AG09309 (cell line): Measurements from ENCODE around the gene LPCAT1.

Experiments
- DNase-seq: peaks from one replicate; pipeline ENCODE4 v3.0.0-alpha.2; 2010; ENCODE audit warnings: low read depth
- H3K4me3 ChIP-seq: 2 replicates; pipeline ENCODE4 v1.5.1; 2011; ENCODE audit warnings: mild to moderate bottlenecking, low read depth, low read length, moderate library complexity; ENCODE audit not compliant: control insufficient read depth
- TF ChIP-seq, protein P1 (sequence below): IDR thresholded peaks from 2 replicates; pipeline ENCODE4 v1.5.1; 2011; ENCODE audit warnings: mild to moderate bottlenecking, low read depth, low read length, inconsistent platforms; ENCODE audit not compliant: insufficient read depth, control insufficient read depth; ENCODE audit errors: missing control alignments

Gene LPCAT1

DNA sequence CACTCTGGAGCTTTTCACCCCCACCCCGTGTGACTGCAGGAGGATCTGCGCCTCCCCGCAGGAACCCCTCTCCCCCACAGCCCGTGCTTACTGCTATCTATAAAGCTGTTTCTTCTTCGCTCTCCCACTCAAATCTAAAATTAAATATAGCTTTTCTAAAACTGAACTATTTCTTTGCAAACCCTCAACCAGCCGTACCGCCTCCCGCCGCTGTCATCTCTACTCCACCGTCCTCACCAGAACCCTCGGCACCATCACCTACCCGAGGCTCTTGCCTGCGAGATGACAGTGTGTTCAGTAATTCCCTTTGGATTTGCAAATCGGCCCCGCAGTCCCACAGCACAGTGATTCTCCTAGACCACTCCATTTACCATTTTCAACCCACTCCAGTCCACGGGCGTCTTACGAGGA lies 13.6 kb downstream of the LPCAT1 start:
- no peak overlapping the region for H3K4me3 ChIP-seq
- TF ChIP-seq, protein P1, sequence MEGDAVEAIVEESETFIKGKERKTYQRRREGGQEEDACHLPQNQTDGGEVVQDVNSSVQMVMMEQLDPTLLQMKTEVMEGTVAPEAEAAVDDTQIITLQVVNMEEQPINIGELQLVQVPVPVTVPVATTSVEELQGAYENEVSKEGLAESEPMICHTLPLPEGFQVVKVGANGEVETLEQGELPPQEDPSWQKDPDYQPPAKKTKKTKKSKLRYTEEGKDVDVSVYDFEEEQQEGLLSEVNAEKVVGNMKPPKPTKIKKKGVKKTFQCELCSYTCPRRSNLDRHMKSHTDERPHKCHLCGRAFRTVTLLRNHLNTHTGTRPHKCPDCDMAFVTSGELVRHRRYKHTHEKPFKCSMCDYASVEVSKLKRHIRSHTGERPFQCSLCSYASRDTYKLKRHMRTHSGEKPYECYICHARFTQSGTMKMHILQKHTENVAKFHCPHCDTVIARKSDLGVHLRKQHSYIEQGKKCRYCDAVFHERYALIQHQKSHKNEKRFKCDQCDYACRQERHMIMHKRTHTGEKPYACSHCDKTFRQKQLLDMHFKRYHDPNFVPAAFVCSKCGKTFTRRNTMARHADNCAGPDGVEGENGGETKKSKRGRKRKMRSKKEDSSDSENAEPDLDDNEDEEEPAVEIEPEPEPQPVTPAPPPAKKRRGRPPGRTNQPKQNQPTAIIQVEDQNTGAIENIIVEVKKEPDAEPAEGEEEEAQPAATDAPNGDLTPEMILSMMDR: no peak
- DNase-seq: no peak

DNA sequence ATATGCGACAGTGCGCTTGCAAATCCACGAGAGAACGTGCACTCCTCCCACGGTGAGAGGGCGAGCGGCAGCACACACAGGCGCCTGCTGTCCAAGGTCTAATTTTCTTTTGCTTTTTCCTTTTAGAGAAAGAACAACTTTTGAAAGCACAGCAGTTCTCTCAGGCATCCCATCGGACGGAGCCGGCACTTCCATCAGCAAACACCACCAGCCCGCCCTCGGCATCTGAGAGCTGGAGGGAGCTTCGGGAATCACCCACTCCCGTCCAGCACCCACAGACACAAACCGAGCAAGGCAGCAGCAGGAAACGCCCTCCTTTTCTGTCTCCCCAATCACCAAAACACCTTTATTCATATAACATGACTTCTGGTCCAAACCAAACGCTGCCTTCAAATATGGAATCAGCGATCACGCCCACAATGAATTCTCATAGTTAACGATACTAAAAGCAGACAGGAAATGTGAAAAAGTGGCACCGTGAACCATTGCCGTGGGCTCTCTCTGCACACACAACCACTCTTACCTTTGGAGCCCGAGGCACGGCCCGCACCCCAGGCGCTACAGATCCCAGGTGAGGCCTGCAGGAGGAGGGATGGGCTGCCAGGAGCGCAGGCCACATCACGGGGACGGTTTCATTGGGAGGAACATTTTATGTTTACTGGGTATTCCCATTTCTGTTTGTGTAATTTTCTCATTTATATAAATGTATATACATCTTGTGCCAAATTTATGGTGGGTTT lies 14.2 kb downstream of the LPCAT1 start:
- no peak overlapping the region for H3K4me3 ChIP-seq
- no peak for DNase-seq
- TF ChIP-seq, protein P1: no peak

- DNase-seq: no peak
- H3K4me3 ChIP-seq: no peak overlapping the region
- TF ChIP-seq, protein P1: no peak
Observed at GRCh38 chr5:1508659-1509290, 15.0 kb downstream of the LPCAT1 start.

DNA sequence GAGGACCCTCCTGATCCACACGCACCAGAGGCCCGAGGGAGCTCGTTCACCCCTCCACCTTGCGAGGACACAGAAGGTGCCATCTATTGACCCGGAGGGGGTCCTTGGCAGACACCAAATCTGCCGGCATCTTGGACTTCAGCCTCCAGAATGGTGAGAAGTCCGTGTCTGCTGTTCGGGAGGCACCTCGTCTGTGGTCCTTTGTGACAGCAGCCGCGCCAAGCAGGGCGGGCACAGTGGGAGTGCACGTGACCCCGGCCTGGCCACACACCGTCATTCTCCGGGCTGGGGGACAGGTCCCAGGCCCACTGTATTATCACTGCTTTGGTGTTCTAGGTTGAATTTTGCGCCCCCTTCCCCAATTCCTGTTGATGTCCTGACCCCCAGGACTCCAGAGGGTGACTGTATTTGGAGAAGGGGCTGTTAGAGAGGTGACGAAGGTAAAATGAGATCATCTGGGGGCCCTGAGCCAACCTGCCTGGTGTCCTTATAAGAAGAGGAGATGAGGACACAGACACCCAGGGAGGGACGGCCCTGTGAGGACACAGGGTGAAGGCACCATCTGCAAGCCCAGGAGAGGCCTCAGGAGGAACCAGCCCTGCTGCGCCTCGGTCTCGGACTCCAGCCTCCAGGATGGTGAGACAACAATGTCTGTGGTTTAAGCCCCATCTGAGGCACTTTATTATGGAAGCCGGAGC lies 15.7 kb downstream of the LPCAT1 start:
- DNase-seq: no peak
- no peak overlapping the region for H3K4me3 ChIP-seq
- TF ChIP-seq, protein P1: no peak

GRCh38 chr5:1507457-1507856 lies 16.3 kb downstream of the LPCAT1 start:
- H3K4me3 ChIP-seq: no peak overlapping the region
- TF ChIP-seq, protein P1: no peak
- DNase-seq: no peak

GRCh38 chr5:1507014-1507375 lies 16.8 kb downstream of the LPCAT1 start:
- no peak overlapping the region for H3K4me3 ChIP-seq
- DNase-seq: no peak
- TF ChIP-seq, protein P1: no peak
